ENCODE results near the gene SGSM2. TPM values are rescaled to one million over a fixed set of nuclear protein-coding genes. Genes with fewer than 3 reads are reported as not detected.

Gene SGSM2
- total and polyA plus RNA-seq, 2 donors (not counting 1 experiment from before 2014, with no cell fraction given): 139 to 181 TPM

- Mint-ChIP-seq H3K4me1 (peaks cover 58% of the 10 kb centered on the region), H3K9me3 (ENCODE audit: insufficient read depth) (no peaks in the 10 kb centered on the region), H3K4me3 (peak overlapping the region; percentile 99), H3K27ac (peak overlapping the region; percentile 99), H3K27me3 (no peaks in the 10 kb centered on the region)
- Histone ChIP-seq H3K27ac (ENCODE audit: low read length in 2 of 2) (peak overlapping the region; percentile 93 to 98), H3K79me2 (ENCODE audit: control insufficient read depth, insufficient read depth, low read length) (peaks cover 61% of the 10 kb centered on the region), H3K4me1 (ENCODE audit: control insufficient read depth in 2 of 2, insufficient read depth in 2 of 2, low read length in 2 of 2) (peaks cover 48 to 61% of the 10 kb centered on the region in 2 donors), H3K36me3 (replicated peaks in 1 of 2; ENCODE audit: control extremely low read depth in 1 of 2, control insufficient read depth in 1 of 2, extremely low read depth in 1 of 2, insufficient read depth in 2 of 2, low read length in 1 of 2) (no peaks in the 10 kb centered on the region), H3K4me3 (ENCODE audit: control extremely low read depth in 1 of 5, extremely low read depth in 1 of 5, insufficient read depth in 1 of 5, low read depth in 2 of 5, low read length in 4 of 5) (peak overlapping the region; percentile 36 to 99 (median 96)), H3K9ac (ENCODE audit: low read length) (peak overlapping the region; percentile 99), H3K4me2 (replicated peaks; ENCODE audit: low read depth, low read length, poor library complexity, severe bottlenecking) (peak overlapping the region; percentile 98), H3K9me3 (ENCODE audit: control extremely low read depth in 1 of 3, control insufficient read depth in 2 of 3, insufficient read depth in 1 of 3, low read length in 2 of 3) (no peaks in the 10 kb centered on the region), H3K27me3 (replicated peaks in 1 of 4; ENCODE audit: control extremely low read depth in 1 of 4, control insufficient read depth in 3 of 4, insufficient read depth in 4 of 4, low read length in 3 of 4) (no peaks in the 10 kb centered on the region), H4K20me1 (ENCODE audit: control insufficient read depth, insufficient read depth, low read length, poor library complexity, severe bottlenecking) (peaks cover 54% of the 10 kb centered on the region), H2AFZ (ENCODE audit: insufficient read depth, low read depth, low read length, poor library complexity, severe bottlenecking) (peak overlapping the region; percentile 73)
- intact Hi-C loops (cut with micrococcal nuclease): no loop called here
- WGBS (ENCODE audit: insufficient coverage): 25% methylated on average over 37 of the region's 55 CpGs
- POLR2A ChIA-PET: interaction anchor here (0.6 to 1.2 kb wide), 2 partner anchors 62 to 488 kb away, joined by 3 read pairs; partner anchors contain the start of gene TSR1
- DNase-seq (peak; percentile 53), ATAC-seq (ENCODE audit: low read depth) (no peak)
- CTCF ChIA-PET: interaction anchor here (0.6 to 3.2 kb wide), 4 partner anchors 9 to 884 kb away, joined by 3 to 17 read pairs (median 10); no protein-coding TSS in a partner anchor
- TF ChIP-seq CTCF (IDR thresholded peaks at IDR 0.05) (no peak), EZH2 (IDR thresholded peaks at IDR 0.05; ENCODE audit: borderline replicate concordance, insufficient read depth, low read depth, low read length, poor library complexity, severe bottlenecking) (no peak)
Measured at GRCh38 chr17:2398655-2399571, 61.6 kb downstream of the SGSM2 start.
